Measurements from ENCODE around the gene APOL4.
"Not testable (repeated sequence)": the region's sequence is repeated elsewhere in the genome, so short reads cannot be mapped to it uniquely, and the experiment has no call there.

Gene APOL4

GRCh38 chr22:36201630-36202319 is at the start of gene APOL4:
APOL4 (minus strand) TSS chr22:36201809; CDS start chr22:36201734, 75 bp downstream.
- in situ Hi-C loops (cut with HindIII; ENCODE audit: low pct_ligation_motif_present, low sequenced_read_pairs): no loop called here
- DNase-seq: no peak
- TF ChIP-seq CTCF (IDR thresholded peaks at IDR 0.05; ENCODE audit: low read depth, low read length, missing control alignments): no peak
- Histone ChIP-seq H3K36me3 (replicated peaks) (no peaks in the 10 kb centered on the region), H3K4me3 (ENCODE audit: low read depth, low read length) (no peak within 1 kb of the TSS), H3K27me3 (replicated peaks) (no peaks in the 10 kb centered on the region), H3K27ac (no peak within 1 kb of the TSS)

GRCh38 chr22:36250292-36250960 is 48.8 kb upstream of the APOL4 start:
- not testable (repeated sequence) for DNase-seq; H3K4me3 ChIP-seq (ENCODE audit: low read depth, low read length); H3K27ac ChIP-seq; H3K27me3 ChIP-seq (replicated peaks); H3K36me3 ChIP-seq (replicated peaks)
- in situ Hi-C loops (cut with HindIII; ENCODE audit: low pct_ligation_motif_present, low sequenced_read_pairs): loop anchor here (25.0 kb wide), 1 partner anchor 88 kb away; the partner anchor contains the start of gene APOL3

GRCh38 chr22:36249160-36249559 is 47.6 kb upstream of the APOL4 start:
- Histone ChIP-seq H3K36me3 (replicated peaks) (no peaks in the 10 kb centered on the region), H3K27ac (no peak overlapping the region), H3K4me3 (ENCODE audit: low read depth, low read length) (no peak overlapping the region), H3K27me3 (replicated peaks) (no peaks in the 10 kb centered on the region)
- no peak for DNase-seq
- TF ChIP-seq CTCF (IDR thresholded peaks at IDR 0.05; ENCODE audit: low read depth, low read length, missing control alignments): no peak
- in situ Hi-C loops (cut with HindIII; ENCODE audit: low pct_ligation_motif_present, low sequenced_read_pairs): no loop called here

- no peak for TF ChIP-seq CTCF (IDR thresholded peaks at IDR 0.05; ENCODE audit: low read depth, low read length, missing control alignments)
- Histone ChIP-seq H3K4me3 (ENCODE audit: low read depth, low read length) (no peak overlapping the region), H3K27ac (no peak overlapping the region), H3K36me3 (replicated peaks) (no peaks in the 10 kb centered on the region), H3K27me3 (replicated peaks) (no peaks in the 10 kb centered on the region)
- DNase-seq: no peak
- in situ Hi-C loops (cut with HindIII; ENCODE audit: low pct_ligation_motif_present, low sequenced_read_pairs): no loop called here
Measured at GRCh38 chr22:36247955-36248354, 46.3 kb upstream of the APOL4 start.

GRCh38 chr22:36246718-36247117 is 45.1 kb upstream of the APOL4 start:
- H3K27me3 ChIP-seq (replicated peaks): no peaks in the 10 kb centered on the region

More at GRCh38 chr22:36246718-36247117, 45.1 kb upstream of the APOL4 start:
- no peak for DNase-seq
- no peak overlapping the region for H3K4me3 ChIP-seq (ENCODE audit: low read depth, low read length)
- no peak overlapping the region for H3K27ac ChIP-seq
- TF ChIP-seq CTCF (IDR thresholded peaks at IDR 0.05; ENCODE audit: low read depth, low read length, missing control alignments): no peak
- in situ Hi-C loops (cut with HindIII; ENCODE audit: low pct_ligation_motif_present, low sequenced_read_pairs): no loop called here
- no peaks in the 10 kb centered on the region for H3K36me3 ChIP-seq (replicated peaks)

Measured in brain microvascular endothelial cell (primary cell).